NCI-H2227 treated with DMSO at 0.1 percent for 48 hours (cell line): ENCODE results near the gene TRIM28.
"Not testable (repeated sequence)": the region's sequence is repeated elsewhere in the genome, so short reads cannot be mapped to it uniquely, and the experiment has no call there.

ENCODE experiments used
- DNase-seq: peaks from one replicate; lab custom pipeline; 2025; lab: John Stamatoyannopoulos, UW

Gene TRIM28

GRCh38 chr19:58543826-58544590 lies at the start of gene TRIM28:
Gene TRIM28 (plus strand): TSS chr19:58544064. CDS start chr19:58544758, 694 bp downstream.
- no peak for DNase-seq

- no peak for DNase-seq
These were observed 46.2 kb upstream of the TRIM28 start for GRCh38 chr19:58497634-58498170.

GRCh38 chr19:58498316-58499020 lies 45.4 kb upstream of the TRIM28 start:
- no peak for DNase-seq

- DNase-seq: peak; percentile 100
These were observed 44.6 kb upstream of the TRIM28 start for GRCh38 chr19:58499021-58499927.

GRCh38 chr19:58500242-58500641 lies 43.6 kb upstream of the TRIM28 start:
- DNase-seq: no peak

GRCh38 chr19:58507602-58508223 lies 36.2 kb upstream of the TRIM28 start:
- not testable (repeated sequence) for DNase-seq

GRCh38 chr19:58509731-58510083 lies 34.2 kb upstream of the TRIM28 start:
- DNase-seq: no peak

- no peak for DNase-seq
These were observed 33.6 kb upstream of the TRIM28 start for GRCh38 chr19:58510084-58510862.

- no peak for DNase-seq
These were observed 32.3 kb upstream of the TRIM28 start, which contains the start of gene SLC27A5 for GRCh38 chr19:58511353-58512208. Gene SLC27A5 (minus strand): TSS chr19:58511992. CDS start chr19:58511955, 37 bp downstream.

GRCh38 chr19:58513213-58513693 lies 30.6 kb upstream of the TRIM28 start:
- no peak for DNase-seq

- peak; percentile 99 for DNase-seq
These were observed 29.9 kb upstream of the TRIM28 start for GRCh38 chr19:58513694-58514563.

- no peak for DNase-seq
These were observed 29.3 kb upstream of the TRIM28 start for GRCh38 chr19:58514564-58515022.

GRCh38 chr19:58515259-58515658 lies 28.6 kb upstream of the TRIM28 start:
- no peak for DNase-seq

GRCh38 chr19:58516246-58516836 lies 27.5 kb upstream of the TRIM28 start:
- no peak for DNase-seq

GRCh38 chr19:58516964-58517833 lies 26.7 kb upstream of the TRIM28 start:
- DNase-seq: no peak

- no peak for DNase-seq
These were observed 25.4 kb upstream of the TRIM28 start for GRCh38 chr19:58518256-58519086.
